HEK293 (cell line): Measurements from ENCODE around the gene MMP24OS.

Experiments used
- BCL11A ChIP-seq: fragments of 450-650 bp; formaldehyde crosslinking; IDR thresholded peaks from 2 replicates; pipeline ENCODE4 v1.5.1; 2016; ENCODE audit warnings: low read depth, missing biosample characterization, missing genetic modification characterization
- EGR2 ChIP-seq: fragments of 450-650 bp; formaldehyde crosslinking; IDR thresholded peaks from 2 replicates; pipeline ENCODE4 v1.5.1; 2016; ENCODE audit warnings: low read depth, missing biosample characterization, missing genetic modification characterization
- HOXD13 ChIP-seq: sonication (generic); formaldehyde crosslinking; IDR thresholded peaks from 2 replicates; pipeline ENCODE4 v1.8.0; 2022; ENCODE audit warnings: missing genetic modification reagents, borderline replicate concordance
- IKZF3 ChIP-seq: fragments of 450-650 bp; IDR thresholded peaks from 2 replicates; pipeline ENCODE4 v1.5.0; 2018; ENCODE audit warnings: missing biosample characterization, mild to moderate bottlenecking, missing genetic modification characterization, moderate library complexity
- KLF9 ChIP-seq: fragments of 450-650 bp; formaldehyde crosslinking; IDR thresholded peaks from 2 replicates; pipeline ENCODE4 v1.5.1; 2016; ENCODE audit warnings: missing biosample characterization, missing genetic modification characterization, low read depth
- MYNN ChIP-seq: fragments of 450-650 bp; formaldehyde crosslinking; IDR thresholded peaks from 2 replicates; pipeline ENCODE4 v1.5.1; 2016; ENCODE audit warnings: missing biosample characterization, missing genetic modification characterization, borderline replicate concordance
- OSR2 ChIP-seq: fragments of 450-650 bp; formaldehyde crosslinking; IDR thresholded peaks from 2 replicates; pipeline ENCODE4 v1.5.1; 2016; ENCODE audit warnings: missing biosample characterization, missing genetic modification characterization
- SCRT2 ChIP-seq: fragments of 450-650 bp; formaldehyde crosslinking; IDR thresholded peaks from 2 replicates; pipeline ENCODE4 v1.5.1; 2016; ENCODE audit warnings: missing biosample characterization, missing genetic modification characterization
- ZBTB17 ChIP-seq: fragments of 450-650 bp; formaldehyde crosslinking; IDR thresholded peaks from 2 replicates; pipeline ENCODE4 v1.5.1; 2016; ENCODE audit warnings: missing biosample characterization, missing genetic modification characterization
- ZNF146 ChIP-seq: fragments of 450-650 bp; formaldehyde crosslinking; IDR thresholded peaks from 2 replicates; pipeline ENCODE4 v1.5.1; 2016; ENCODE audit warnings: missing biosample characterization, missing genetic modification characterization
- ZNF155 ChIP-seq: fragments of 450-650 bp; formaldehyde crosslinking; IDR thresholded peaks from 2 replicates; pipeline ENCODE4 v1.5.1; 2016; ENCODE audit warnings: missing biosample characterization, missing genetic modification characterization
- ZNF248 ChIP-seq: fragments of 450-650 bp; formaldehyde crosslinking; IDR thresholded peaks from 2 replicates; pipeline ENCODE4 v1.5.1; 2017; ENCODE audit warnings: missing biosample characterization, missing genetic modification characterization
- ZNF560 ChIP-seq: fragments of 450-650 bp; formaldehyde crosslinking; IDR thresholded peaks from 2 replicates; pipeline ENCODE4 v1.5.1; 2017; ENCODE audit warnings: missing biosample characterization, missing genetic modification characterization, borderline replicate concordance
- ZNF596 ChIP-seq: fragments of 450-650 bp; IDR thresholded peaks from 2 replicates; pipeline ENCODE4 v1.5.0; 2018; ENCODE audit warnings: missing biosample characterization, mild to moderate bottlenecking, missing genetic modification characterization, moderate library complexity
- ZNF610 ChIP-seq: fragments of 450-650 bp; formaldehyde crosslinking; IDR thresholded peaks from 2 replicates; pipeline ENCODE4 v1.5.1; 2016; ENCODE audit warnings: missing biosample characterization, missing genetic modification characterization, borderline replicate concordance
- ZNF629 ChIP-seq: fragments of 450-650 bp; formaldehyde crosslinking; IDR thresholded peaks from 2 replicates; pipeline ENCODE4 v1.5.1; 2017; ENCODE audit warnings: missing biosample characterization, missing genetic modification characterization
- ZNF654 ChIP-seq: fragments of 450-650 bp; formaldehyde crosslinking; IDR thresholded peaks from 2 replicates; pipeline ENCODE4 v1.5.1; 2016; ENCODE audit warnings: low read depth, missing biosample characterization, missing genetic modification characterization
- ZNF677 ChIP-seq: fragments of 450-650 bp; IDR thresholded peaks from 2 replicates; pipeline ENCODE4 v1.5.0; 2018; ENCODE audit warnings: missing biosample characterization, mild to moderate bottlenecking, missing genetic modification characterization, moderate library complexity
- ZNF776 ChIP-seq: fragments of 450-650 bp; formaldehyde crosslinking; IDR thresholded peaks from 2 replicates; pipeline ENCODE4 v1.5.0; 2017; ENCODE audit warnings: missing biosample characterization, missing genetic modification characterization, borderline replicate concordance
- ZNF785 ChIP-seq: fragments of 450-650 bp; formaldehyde crosslinking; IDR thresholded peaks from 2 replicates; pipeline ENCODE4 v1.5.1; 2016; ENCODE audit warnings: missing biosample characterization, missing genetic modification characterization
- TF ChIP-seq, protein P1 (sequence below): sonication (generic); formaldehyde crosslinking; IDR thresholded peaks from 2 replicates; pipeline ENCODE4 v1.8.1; 2022; ENCODE audit warnings: mild to moderate bottlenecking, moderate library complexity, missing genetic modification reagents
- TF ChIP-seq, protein P2 (sequence below): fragments of 450-650 bp; formaldehyde crosslinking; IDR thresholded peaks from 2 replicates; pipeline ENCODE4 v1.5.1; 2016; ENCODE audit warnings: missing biosample characterization, missing genetic modification characterization
- TF ChIP-seq, protein P3 (sequence below): fragments of 450-650 bp; formaldehyde crosslinking; IDR thresholded peaks from 2 replicates; pipeline ENCODE4 v1.5.1; 2016; ENCODE audit warnings: missing biosample characterization, missing genetic modification characterization, borderline replicate concordance
- TF ChIP-seq, protein P4 (sequence below): fragments of 450-650 bp; IDR thresholded peaks from 2 replicates; pipeline ENCODE4 v1.5.1; 2018; ENCODE audit warnings: missing biosample characterization, missing genetic modification characterization

The MMP24OS gene

DNA sequence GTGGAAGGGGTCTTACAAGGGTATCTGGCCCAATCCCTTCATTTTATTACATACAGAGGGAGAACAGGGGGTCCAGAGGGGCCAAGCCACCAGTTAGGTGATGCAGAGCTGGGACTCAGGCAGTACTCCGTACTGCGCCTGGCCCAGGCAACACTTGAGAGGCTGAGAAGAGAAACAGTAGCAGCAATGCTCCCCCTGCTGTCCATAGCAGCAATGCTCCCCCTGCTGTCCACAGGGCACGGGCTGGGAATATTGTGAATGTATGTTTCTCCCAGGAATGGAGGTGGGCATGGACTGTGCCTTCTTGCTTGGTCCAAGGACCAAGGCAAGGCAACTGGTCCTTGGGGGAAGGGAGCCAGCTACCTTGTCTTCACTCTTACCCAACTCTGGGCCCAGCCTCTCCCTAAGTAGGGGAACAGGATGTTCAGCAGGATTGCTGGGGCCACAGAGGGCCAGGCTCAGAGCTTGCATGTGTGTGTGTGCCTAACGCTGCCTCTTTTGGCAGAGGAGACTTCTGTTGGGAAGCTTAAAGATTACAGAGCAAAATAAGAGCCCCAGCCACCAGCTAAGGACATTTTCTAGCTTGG is 29.1 kb upstream of the MMP24OS start (continued):
- TF ChIP-seq ZBTB17 (tag by site-specific recombination) (peak; percentile 70), ZNF610 (tag by site-specific recombination) (no peak), OSR2 (tag by site-specific recombination) (peak; percentile 84), ZNF629 (peak; percentile 38; the same call in 1 of the 2 replicates), SCRT2 (tag by site-specific recombination) (no peak), ZNF146 (tag by site-specific recombination) (no peak), ZNF776 (tag by site-specific recombination) (no peak), ZNF677 (no peak), ZNF155 (tag by site-specific recombination) (no peak), BCL11A (tag by site-specific recombination) (no peak), ZNF785 (tag by site-specific recombination) (no peak), EGR2 (no peak), IKZF3 (peak; percentile 77), ZNF248 (tag by site-specific recombination) (no peak), KLF9 (tag by site-specific recombination) (no peak), ZNF560 (no peak), MYNN (tag by site-specific recombination) (peak; percentile 65; the same call in 1 of the 2 replicates), ZNF654 (tag by site-specific recombination) (peak; percentile 57), ZNF596 (tag by site-specific recombination) (no peak), HOXD13 (CRISPR knock-in tag) (no peak)
- TF ChIP-seq, protein P1, sequence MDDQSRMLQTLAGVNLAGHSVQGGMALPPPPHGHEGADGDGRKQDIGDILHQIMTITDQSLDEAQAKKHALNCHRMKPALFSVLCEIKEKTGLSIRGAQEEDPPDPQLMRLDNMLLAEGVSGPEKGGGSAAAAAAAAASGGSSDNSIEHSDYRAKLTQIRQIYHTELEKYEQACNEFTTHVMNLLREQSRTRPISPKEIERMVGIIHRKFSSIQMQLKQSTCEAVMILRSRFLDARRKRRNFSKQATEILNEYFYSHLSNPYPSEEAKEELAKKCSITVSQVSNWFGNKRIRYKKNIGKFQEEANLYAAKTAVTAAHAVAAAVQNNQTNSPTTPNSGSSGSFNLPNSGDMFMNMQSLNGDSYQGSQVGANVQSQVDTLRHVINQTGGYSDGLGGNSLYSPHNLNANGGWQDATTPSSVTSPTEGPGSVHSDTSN (CRISPR knock-in tag), result no peak
- TF ChIP-seq, protein P2, sequence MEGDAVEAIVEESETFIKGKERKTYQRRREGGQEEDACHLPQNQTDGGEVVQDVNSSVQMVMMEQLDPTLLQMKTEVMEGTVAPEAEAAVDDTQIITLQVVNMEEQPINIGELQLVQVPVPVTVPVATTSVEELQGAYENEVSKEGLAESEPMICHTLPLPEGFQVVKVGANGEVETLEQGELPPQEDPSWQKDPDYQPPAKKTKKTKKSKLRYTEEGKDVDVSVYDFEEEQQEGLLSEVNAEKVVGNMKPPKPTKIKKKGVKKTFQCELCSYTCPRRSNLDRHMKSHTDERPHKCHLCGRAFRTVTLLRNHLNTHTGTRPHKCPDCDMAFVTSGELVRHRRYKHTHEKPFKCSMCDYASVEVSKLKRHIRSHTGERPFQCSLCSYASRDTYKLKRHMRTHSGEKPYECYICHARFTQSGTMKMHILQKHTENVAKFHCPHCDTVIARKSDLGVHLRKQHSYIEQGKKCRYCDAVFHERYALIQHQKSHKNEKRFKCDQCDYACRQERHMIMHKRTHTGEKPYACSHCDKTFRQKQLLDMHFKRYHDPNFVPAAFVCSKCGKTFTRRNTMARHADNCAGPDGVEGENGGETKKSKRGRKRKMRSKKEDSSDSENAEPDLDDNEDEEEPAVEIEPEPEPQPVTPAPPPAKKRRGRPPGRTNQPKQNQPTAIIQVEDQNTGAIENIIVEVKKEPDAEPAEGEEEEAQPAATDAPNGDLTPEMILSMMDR (tag by site-specific recombination), result peak; percentile 99
- TF ChIP-seq, protein P3, sequence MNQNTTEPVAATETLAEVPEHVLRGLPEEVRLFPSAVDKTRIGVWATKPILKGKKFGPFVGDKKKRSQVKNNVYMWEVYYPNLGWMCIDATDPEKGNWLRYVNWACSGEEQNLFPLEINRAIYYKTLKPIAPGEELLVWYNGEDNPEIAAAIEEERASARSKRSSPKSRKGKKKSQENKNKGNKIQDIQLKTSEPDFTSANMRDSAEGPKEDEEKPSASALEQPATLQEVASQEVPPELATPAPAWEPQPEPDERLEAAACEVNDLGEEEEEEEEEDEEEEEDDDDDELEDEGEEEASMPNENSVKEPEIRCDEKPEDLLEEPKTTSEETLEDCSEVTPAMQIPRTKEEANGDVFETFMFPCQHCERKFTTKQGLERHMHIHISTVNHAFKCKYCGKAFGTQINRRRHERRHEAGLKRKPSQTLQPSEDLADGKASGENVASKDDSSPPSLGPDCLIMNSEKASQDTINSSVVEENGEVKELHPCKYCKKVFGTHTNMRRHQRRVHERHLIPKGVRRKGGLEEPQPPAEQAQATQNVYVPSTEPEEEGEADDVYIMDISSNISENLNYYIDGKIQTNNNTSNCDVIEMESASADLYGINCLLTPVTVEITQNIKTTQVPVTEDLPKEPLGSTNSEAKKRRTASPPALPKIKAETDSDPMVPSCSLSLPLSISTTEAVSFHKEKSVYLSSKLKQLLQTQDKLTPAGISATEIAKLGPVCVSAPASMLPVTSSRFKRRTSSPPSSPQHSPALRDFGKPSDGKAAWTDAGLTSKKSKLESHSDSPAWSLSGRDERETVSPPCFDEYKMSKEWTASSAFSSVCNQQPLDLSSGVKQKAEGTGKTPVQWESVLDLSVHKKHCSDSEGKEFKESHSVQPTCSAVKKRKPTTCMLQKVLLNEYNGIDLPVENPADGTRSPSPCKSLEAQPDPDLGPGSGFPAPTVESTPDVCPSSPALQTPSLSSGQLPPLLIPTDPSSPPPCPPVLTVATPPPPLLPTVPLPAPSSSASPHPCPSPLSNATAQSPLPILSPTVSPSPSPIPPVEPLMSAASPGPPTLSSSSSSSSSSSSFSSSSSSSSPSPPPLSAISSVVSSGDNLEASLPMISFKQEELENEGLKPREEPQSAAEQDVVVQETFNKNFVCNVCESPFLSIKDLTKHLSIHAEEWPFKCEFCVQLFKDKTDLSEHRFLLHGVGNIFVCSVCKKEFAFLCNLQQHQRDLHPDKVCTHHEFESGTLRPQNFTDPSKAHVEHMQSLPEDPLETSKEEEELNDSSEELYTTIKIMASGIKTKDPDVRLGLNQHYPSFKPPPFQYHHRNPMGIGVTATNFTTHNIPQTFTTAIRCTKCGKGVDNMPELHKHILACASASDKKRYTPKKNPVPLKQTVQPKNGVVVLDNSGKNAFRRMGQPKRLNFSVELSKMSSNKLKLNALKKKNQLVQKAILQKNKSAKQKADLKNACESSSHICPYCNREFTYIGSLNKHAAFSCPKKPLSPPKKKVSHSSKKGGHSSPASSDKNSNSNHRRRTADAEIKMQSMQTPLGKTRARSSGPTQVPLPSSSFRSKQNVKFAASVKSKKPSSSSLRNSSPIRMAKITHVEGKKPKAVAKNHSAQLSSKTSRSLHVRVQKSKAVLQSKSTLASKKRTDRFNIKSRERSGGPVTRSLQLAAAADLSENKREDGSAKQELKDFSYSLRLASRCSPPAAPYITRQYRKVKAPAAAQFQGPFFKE (tag by site-specific recombination), result no peak
- TF ChIP-seq, protein P4, sequence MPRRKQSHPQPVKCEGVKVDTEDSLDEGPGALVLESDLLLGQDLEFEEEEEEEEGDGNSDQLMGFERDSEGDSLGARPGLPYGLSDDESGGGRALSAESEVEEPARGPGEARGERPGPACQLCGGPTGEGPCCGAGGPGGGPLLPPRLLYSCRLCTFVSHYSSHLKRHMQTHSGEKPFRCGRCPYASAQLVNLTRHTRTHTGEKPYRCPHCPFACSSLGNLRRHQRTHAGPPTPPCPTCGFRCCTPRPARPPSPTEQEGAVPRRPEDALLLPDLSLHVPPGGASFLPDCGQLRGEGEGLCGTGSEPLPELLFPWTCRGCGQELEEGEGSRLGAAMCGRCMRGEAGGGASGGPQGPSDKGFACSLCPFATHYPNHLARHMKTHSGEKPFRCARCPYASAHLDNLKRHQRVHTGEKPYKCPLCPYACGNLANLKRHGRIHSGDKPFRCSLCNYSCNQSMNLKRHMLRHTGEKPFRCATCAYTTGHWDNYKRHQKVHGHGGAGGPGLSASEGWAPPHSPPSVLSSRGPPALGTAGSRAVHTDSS (tag by site-specific recombination), result no peak
